Testis (tissue), 3 donors: Measurements from ENCODE around the gene SSBP3. TPM values are rescaled to one million over a fixed set of nuclear protein-coding genes. Genes with fewer than 3 reads are reported as not detected.

Source experiments
- DNase-seq: peaks from one replicate; pipeline ENCODE4 v3.0.0-alpha.2; 2019
- H3K27ac ChIP-seq, 2 donors: fragments of 200-600 bp; sonication (generic); one replicate each; pipeline ENCODE4 v1.5.1; 2019
- H3K27me3 ChIP-seq: fragments of 200-600 bp; sonication (generic); one replicate; pipeline ENCODE4 v1.5.1; 2019
- H3K36me3 ChIP-seq: fragments of 200-600 bp; sonication (generic); one replicate; pipeline ENCODE4 v1.5.1; 2017; ENCODE audit warnings: low read depth; ENCODE audit errors: missing control alignments
- H3K4me1 ChIP-seq: fragments of 200-600 bp; sonication (generic); one replicate; pipeline ENCODE4 v1.5.1; 2019
- H3K4me3 ChIP-seq, 2 donors: fragments of 200-600 bp; sonication (generic); one replicate each; pipeline ENCODE4 v1.5.1; 2017 to 2019
- H3K9me3 ChIP-seq: fragments of 200-600 bp; sonication (generic); one replicate; pipeline ENCODE4 v1.5.1; 2017
- POLR2A ChIP-seq: fragments of 450-650 bp; IDR thresholded peaks from one replicate; pipeline ENCODE4 v1.6.1; 2017; ENCODE audit warnings: antibody characterized with exemption, mild to moderate bottlenecking, moderate library complexity
- WGBS, 2 donors: methylation state at CpG; one replicate each; pipeline ENCODE4 v1.1.5; 2018; 5-methylcytosine and 5-hydroxymethylcytosine counted together
- intact Hi-C: fragments of 100-400 bp; cut with DNase I; formaldehyde crosslinking; loops from one replicate; pipeline ENCODE4 v1.15.1; 2023; ENCODE audit warnings: low total_unique reads
- polyA plus RNA-seq: library from polyadenylated mRNA; stranded (reverse); fragments of 350-450 nt; fragmentation: Illumina TruSeq; extraction: RNeasy Lipid Tissue Mini Kit (QIAGEN cat#74804); gene quantifications from one replicate; pipeline ENCODE4 v1.2.3, GENCODE V29; 2014; ENCODE audit warnings: low read depth, low replicate concordance; ENCODE audit not compliant: insufficient read depth
- total RNA-seq, 2 donors: library from RNA; depleted of rRNA; stranded (reverse); fragments of >200 nt; gene quantifications; one replicate each; pipeline ENCODE4 v1.2.3, GENCODE V29; 2016
- TF ChIP-seq, protein P1 (sequence below), 3 experiments: fragments of 450-650 bp in 2 of 3; fragments of 200-600 bp in 1 of 3; sonication (generic) in 1 of 3; IDR thresholded peaks; one replicate each; pipeline ENCODE4 v1.5.1; 2016 to 2019; ENCODE audit warnings: antibody characterized with exemption in 3 of 3, mild to moderate bottlenecking in 2 of 3, moderate library complexity in 1 of 3

SSBP3 gene
- total and polyA plus RNA-seq, 3 donors from 2014 or later: 88.8 to 99.0 (median 91.6) TPM

DNA sequence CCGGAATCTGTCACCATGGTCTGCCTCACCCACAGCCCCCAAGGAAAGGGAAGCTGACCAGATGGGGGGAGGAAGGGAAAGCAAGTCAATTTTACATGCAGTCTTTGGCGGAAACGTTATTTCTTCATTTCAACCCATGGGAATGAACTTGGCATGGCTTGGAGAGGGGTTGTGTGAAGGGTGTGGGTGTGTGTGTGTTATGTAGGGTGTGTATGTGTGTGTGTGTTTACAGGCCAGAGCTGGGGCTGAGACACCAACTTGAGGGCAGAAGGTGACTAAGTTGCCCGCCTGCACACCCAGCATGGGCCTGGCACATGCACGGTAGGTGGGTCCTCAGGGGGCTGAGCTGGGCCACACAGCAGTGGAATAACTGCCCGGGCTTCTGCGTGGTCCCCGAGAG lies 141.1 kb downstream of the SSBP3 start:
- intact Hi-C loops: no loop called here
- no peak overlapping the region for H3K27ac ChIP-seq
- H3K4me3 ChIP-seq: no peak overlapping the region

DNA sequence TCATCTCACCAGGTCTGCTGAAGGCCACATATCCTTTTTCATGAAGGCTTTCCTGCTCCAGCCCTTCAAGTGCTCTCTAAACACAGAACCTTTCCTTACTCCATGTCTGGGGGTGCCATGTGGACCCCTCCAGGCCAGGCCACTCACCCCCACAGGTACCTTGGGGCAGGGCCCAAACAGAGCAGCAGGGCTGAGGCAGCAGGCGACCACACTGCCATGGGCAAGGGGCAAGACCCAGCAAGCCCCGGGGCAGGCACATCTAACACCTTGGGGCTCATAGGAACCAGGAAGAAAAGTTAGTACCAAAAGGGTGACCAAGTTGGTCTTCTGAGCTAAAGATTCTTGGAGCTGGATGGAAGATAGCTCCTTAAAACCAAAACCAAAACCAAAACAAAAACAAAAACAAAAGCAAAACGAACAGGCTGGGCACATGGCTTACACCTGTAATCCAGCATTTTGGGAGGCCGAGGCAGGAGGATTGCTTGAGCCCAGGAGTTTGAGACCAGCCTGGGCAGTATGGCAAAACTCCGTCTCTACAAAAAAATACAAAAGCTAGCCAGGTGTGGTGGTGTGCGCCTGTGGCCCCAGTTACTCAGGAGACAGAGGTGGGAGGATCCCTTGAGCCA lies 142.5 kb downstream of the SSBP3 start:
- no peaks in the 10 kb centered on the region for H3K9me3 ChIP-seq
- no peaks in the 10 kb centered on the region for H3K27me3 ChIP-seq
- TF ChIP-seq, protein P1, sequence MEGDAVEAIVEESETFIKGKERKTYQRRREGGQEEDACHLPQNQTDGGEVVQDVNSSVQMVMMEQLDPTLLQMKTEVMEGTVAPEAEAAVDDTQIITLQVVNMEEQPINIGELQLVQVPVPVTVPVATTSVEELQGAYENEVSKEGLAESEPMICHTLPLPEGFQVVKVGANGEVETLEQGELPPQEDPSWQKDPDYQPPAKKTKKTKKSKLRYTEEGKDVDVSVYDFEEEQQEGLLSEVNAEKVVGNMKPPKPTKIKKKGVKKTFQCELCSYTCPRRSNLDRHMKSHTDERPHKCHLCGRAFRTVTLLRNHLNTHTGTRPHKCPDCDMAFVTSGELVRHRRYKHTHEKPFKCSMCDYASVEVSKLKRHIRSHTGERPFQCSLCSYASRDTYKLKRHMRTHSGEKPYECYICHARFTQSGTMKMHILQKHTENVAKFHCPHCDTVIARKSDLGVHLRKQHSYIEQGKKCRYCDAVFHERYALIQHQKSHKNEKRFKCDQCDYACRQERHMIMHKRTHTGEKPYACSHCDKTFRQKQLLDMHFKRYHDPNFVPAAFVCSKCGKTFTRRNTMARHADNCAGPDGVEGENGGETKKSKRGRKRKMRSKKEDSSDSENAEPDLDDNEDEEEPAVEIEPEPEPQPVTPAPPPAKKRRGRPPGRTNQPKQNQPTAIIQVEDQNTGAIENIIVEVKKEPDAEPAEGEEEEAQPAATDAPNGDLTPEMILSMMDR (IDR thresholded peaks at IDR 0.05): no peak
- no peak for TF ChIP-seq POLR2A
- intact Hi-C loops: no loop called here
- peaks cover 18% of the 10 kb centered on the region for H3K4me1 ChIP-seq
- DNase-seq: no peak
- 68 to 78% methylated on average over 6 of the region's 6 CpGs for WGBS, 2 donors
- no peaks in the 10 kb centered on the region for H3K36me3 ChIP-seq
- H3K4me3 ChIP-seq: no peak overlapping the region
- no peak overlapping the region for H3K27ac ChIP-seq

More for the DNA sequence above, 141.1 kb downstream of the SSBP3 start:
- H3K27me3 ChIP-seq: no peaks in the 10 kb centered on the region
- H3K9me3 ChIP-seq: no peaks in the 10 kb centered on the region
- no peak for TF ChIP-seq POLR2A
- TF ChIP-seq, protein P1 (IDR thresholded peaks at IDR 0.05): no peak
- H3K36me3 ChIP-seq: no peaks in the 10 kb centered on the region
- no peak for DNase-seq
- peaks cover 18% of the 10 kb centered on the region for H3K4me1 ChIP-seq
- WGBS, 2 donors: 86 to 91% methylated on average over 8 of the region's 8 CpGs

DNA sequence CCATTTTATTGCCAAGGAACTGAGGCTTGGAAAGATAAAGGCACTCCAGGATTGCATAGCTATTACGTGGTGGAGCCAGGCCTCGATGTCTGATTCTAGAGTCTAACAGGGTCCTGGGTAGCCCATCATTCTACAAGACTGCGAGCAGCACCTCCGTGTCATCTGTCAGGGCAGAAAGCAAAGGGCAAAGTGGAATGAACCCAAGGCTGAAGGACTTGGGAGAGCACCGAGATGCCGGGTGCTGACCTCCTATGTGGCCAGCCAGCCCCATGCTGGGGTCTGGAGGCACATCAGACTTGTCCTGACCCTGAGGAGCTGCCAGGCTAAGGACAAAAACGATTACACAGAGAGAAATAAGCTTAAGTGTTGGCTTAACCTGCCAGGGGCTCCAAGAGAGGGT lies 143.9 kb downstream of the SSBP3 start:
- intact Hi-C loops: no loop called here
- Histone ChIP-seq H3K27me3 (no peaks in the 10 kb centered on the region), H3K36me3 (no peaks in the 10 kb centered on the region), H3K4me3 (no peak overlapping the region), H3K9me3 (no peaks in the 10 kb centered on the region), H3K27ac (no peak overlapping the region), H3K4me1 (peaks cover 18% of the 10 kb centered on the region)
- no peak for DNase-seq
- TF ChIP-seq, protein P1 (IDR thresholded peaks at IDR 0.05): no peak
- TF ChIP-seq POLR2A: no peak
- WGBS, 2 donors: 83 to 85% methylated on average over 7 of the region's 7 CpGs

DNA sequence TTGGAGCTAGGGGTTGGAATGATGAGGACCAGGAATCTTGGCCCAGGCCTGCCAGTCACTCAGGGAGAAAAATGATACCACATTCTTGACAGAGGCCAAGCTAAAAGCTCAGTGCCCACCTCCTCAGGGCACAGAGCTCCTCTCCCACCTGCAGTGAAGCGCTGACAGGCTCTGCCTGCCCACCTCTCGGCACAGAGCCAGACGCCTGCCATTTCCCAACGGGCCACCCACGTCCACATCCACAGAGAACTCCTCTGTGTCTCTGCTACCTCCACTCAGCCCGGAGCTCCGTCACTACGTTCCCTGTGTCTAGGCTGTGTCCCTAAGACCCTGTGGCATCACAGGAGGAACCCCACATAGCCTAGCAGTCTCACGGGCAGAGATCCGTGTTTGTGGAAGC lies 145.4 kb downstream of the SSBP3 start:
- H3K36me3 ChIP-seq: no peaks in the 10 kb centered on the region
- peaks cover 18% of the 10 kb centered on the region for H3K4me1 ChIP-seq
- 80 to 83% methylated on average over 10 of the region's 10 CpGs for WGBS, 2 donors

More for the DNA sequence above, 145.4 kb downstream of the SSBP3 start:
- no peaks in the 10 kb centered on the region for H3K9me3 ChIP-seq
- H3K27ac ChIP-seq: no peak overlapping the region
- intact Hi-C loops: no loop called here
- TF ChIP-seq POLR2A: no peak
- TF ChIP-seq, protein P1 (IDR thresholded peaks at IDR 0.05): no peak
- no peaks in the 10 kb centered on the region for H3K27me3 ChIP-seq
- H3K4me3 ChIP-seq: no peak overlapping the region
- DNase-seq: no peak
